ENCODE results near the gene IP6K1. TPM values are rescaled to one million over a fixed set of nuclear protein-coding genes. Genes with fewer than 3 reads are reported as not detected.
A peak's percentile ranks its signal among the peaks of the same experiment; 100 is the strongest.
"Not testable (repeated sequence)": the region's sequence is repeated elsewhere in the genome, so short reads cannot be mapped to it uniquely, and the experiment has no call there.

Gene IP6K1
- total RNA-seq, 2 experiments from 2014 or later, result 18.3 to 20.3 TPM

- not testable (repeated sequence) for H3K36me3 Mint-ChIP-seq (ENCODE audit: low read depth); H3K9me3 Mint-ChIP-seq; DNase-seq; H3K27me3 Mint-ChIP-seq (ENCODE audit: low read depth)
- Mint-ChIP-seq H3K27ac (peak overlapping the region; percentile 83), H3K4me3 (peak overlapping the region; percentile 97), H3K4me1 (ENCODE audit: low read depth) (peaks cover 31% of the 10 kb centered on the region)
- CTCF ChIA-PET, result interaction anchor here (0.7 kb wide), 1 partner anchor 149 kb away, joined by 3 read pairs; no protein-coding TSS in a partner anchor
- intact Hi-C loops (cut with micrococcal nuclease), result loop anchor here (1.0 to 5.0 kb wide), 2 partner anchors 14 to 34 kb away; partner anchors contain the start of genes APEH and GMPPB
Observed at GRCh38 chr3:49688338-49689045, 97.8 kb downstream of the IP6K1 start.

- DNase-seq; H3K9me3 Mint-ChIP-seq; H3K27me3 Mint-ChIP-seq (ENCODE audit: low read depth); H3K27ac Mint-ChIP-seq; H3K36me3 Mint-ChIP-seq (ENCODE audit: low read depth); CTCF ChIA-PET: not testable (repeated sequence)
- Mint-ChIP-seq H3K4me3 (peak overlapping the region; percentile 21), H3K4me1 (ENCODE audit: low read depth) (peaks cover 28% of the 10 kb centered on the region)
- intact Hi-C loops (cut with micrococcal nuclease), result loop anchor here (5.0 kb wide), 1 partner anchor 35 kb away; the partner anchor contains the start of gene GMPPB
Observed at GRCh38 chr3:49687424-49687795, 98.9 kb downstream of the IP6K1 start.

DNA sequence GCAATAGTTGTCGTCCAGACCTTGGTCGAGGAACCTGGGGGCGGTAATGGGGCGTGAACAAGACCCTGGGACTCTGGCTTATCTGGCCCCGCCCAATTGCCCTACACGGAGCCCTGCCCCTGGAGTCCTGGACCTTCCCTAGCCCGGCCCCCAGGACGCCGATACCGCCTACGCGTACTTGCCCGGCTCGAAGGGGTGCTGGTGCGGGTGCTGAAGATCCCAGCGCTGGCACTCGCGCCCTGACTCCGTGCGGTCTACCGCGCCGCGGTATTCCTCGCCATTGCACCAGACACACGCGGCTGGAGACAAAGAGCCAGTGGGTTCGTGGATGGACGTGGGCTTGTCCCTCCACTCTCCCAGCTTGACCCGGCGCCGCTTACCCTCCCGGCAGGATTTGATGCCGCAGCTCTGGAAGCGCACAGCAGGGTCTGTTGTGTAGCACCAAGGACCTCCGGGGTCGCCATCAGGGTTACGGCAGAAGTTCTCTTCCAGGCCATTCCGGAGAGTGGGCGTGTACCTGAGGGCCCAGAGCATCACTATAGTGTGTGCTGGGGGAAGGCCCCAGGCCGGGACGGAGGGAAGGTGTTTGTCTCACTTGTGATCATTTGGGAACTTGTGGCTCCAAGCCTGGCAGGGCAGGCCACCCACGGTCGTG is 99.4 kb downstream of the IP6K1 start:
- Mint-ChIP-seq H3K4me3 (peak overlapping the region; percentile 21), H3K4me1 (ENCODE audit: low read depth) (peaks cover 28% of the 10 kb centered on the region)
- CTCF ChIA-PET; H3K9me3 Mint-ChIP-seq; H3K27me3 Mint-ChIP-seq (ENCODE audit: low read depth); H3K36me3 Mint-ChIP-seq (ENCODE audit: low read depth); H3K27ac Mint-ChIP-seq: not testable (repeated sequence)
- peak; percentile 27 for DNase-seq
- intact Hi-C loops (cut with micrococcal nuclease), result loop anchor here (5.0 kb wide), 1 partner anchor 35 kb away; the partner anchor contains the start of gene GMPPB

GRCh38 chr3:49686346-49686745 is 100.0 kb downstream of the IP6K1 start:
- H3K4me3 Mint-ChIP-seq, result peak overlapping the region; percentile 41
- H3K36me3 Mint-ChIP-seq (ENCODE audit: low read depth); H3K27me3 Mint-ChIP-seq (ENCODE audit: low read depth); CTCF ChIA-PET; H3K9me3 Mint-ChIP-seq; H3K27ac Mint-ChIP-seq: not testable (repeated sequence)
- peak; percentile 22 for DNase-seq
- intact Hi-C loops (cut with micrococcal nuclease), result loop anchor here (5.0 kb wide), 1 partner anchor 36 kb away; the partner anchor contains the start of gene GMPPB
- peaks cover 28% of the 10 kb centered on the region for H3K4me1 Mint-ChIP-seq (ENCODE audit: low read depth)

- H3K4me3 Mint-ChIP-seq, result not testable (repeated sequence)
Observed at GRCh38 chr3:49685846-49686245, 100.5 kb downstream of the IP6K1 start.

GRCh38 chr3:49685103-49685502 is 101.2 kb downstream of the IP6K1 start:
- H3K36me3 Mint-ChIP-seq (ENCODE audit: low read depth); H3K4me3 Mint-ChIP-seq; H3K27me3 Mint-ChIP-seq (ENCODE audit: low read depth); DNase-seq; H3K9me3 Mint-ChIP-seq; H3K27ac Mint-ChIP-seq; CTCF ChIA-PET: not testable (repeated sequence)
- intact Hi-C loops (cut with micrococcal nuclease), result loop anchor here (5.0 kb wide), 1 partner anchor 37 kb away; the partner anchor contains the start of gene GMPPB
- peaks cover 16% of the 10 kb centered on the region for H3K4me1 Mint-ChIP-seq (ENCODE audit: low read depth)

More at GRCh38 chr3:49685846-49686245, 100.5 kb downstream of the IP6K1 start:
- intact Hi-C loops (cut with micrococcal nuclease), result loop anchor here (5.0 kb wide), 1 partner anchor 36 kb away; the partner anchor contains the start of gene GMPPB
- DNase-seq; H3K9me3 Mint-ChIP-seq; H3K36me3 Mint-ChIP-seq (ENCODE audit: low read depth); CTCF ChIA-PET; H3K27me3 Mint-ChIP-seq (ENCODE audit: low read depth); H3K27ac Mint-ChIP-seq: not testable (repeated sequence)
- H3K4me1 Mint-ChIP-seq (ENCODE audit: low read depth), result peaks cover 23% of the 10 kb centered on the region

DNA sequence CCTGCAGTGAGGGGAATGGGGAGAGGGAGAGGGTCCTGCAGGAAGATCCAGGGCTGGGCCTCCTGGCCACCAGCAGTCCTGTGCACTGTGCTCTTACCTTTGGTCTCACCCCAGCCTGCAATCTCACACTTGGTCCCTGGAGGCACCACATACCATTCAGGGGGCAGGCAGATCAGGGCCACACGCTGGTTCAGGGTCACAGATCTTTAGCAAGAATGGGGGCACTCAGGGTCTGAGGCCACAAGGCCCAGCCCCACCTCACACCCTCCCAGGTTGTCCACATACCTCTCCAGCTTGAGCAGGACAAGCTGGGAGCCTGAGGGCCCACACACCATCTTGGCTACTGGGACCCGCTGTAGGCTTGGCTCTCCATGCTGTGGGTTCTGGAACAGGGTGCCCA is 101.9 kb downstream of the IP6K1 start:
- peaks cover 15% of the 10 kb centered on the region for H3K4me1 Mint-ChIP-seq (ENCODE audit: low read depth)
- H3K9me3 Mint-ChIP-seq; H3K36me3 Mint-ChIP-seq (ENCODE audit: low read depth); DNase-seq; H3K27me3 Mint-ChIP-seq (ENCODE audit: low read depth); H3K4me3 Mint-ChIP-seq; H3K27ac Mint-ChIP-seq; CTCF ChIA-PET; intact Hi-C loops (cut with micrococcal nuclease): not testable (repeated sequence)

DNA sequence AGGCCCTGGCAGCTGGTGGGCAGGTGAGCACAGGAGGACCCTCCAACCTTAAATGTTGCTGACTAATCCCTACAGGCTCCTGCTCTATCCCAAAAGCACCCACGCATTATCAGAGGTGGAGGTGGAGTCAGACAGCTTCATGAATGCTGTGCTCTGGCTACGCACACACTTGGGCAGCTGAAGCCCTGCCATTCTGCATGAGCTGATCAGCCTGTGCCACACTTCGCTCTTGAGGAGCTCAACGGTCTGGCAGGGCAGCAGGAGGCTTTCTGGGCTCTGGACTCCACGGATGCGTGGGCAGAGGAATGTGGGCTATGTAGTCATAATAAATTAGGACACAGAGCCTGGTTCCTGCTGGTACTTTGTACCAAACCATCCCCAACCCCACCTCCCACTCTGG is 103.2 kb downstream of the IP6K1 start:
- Mint-ChIP-seq H3K4me1 (ENCODE audit: low read depth) (peaks cover 9% of the 10 kb centered on the region), H3K27me3 (ENCODE audit: low read depth) (peaks cover 4% of the 10 kb centered on the region), H3K27ac (no peak overlapping the region), H3K36me3 (ENCODE audit: low read depth) (peaks cover 10% of the 10 kb centered on the region), H3K4me3 (no peak overlapping the region), H3K9me3 (no peaks in the 10 kb centered on the region)
- intact Hi-C loops (cut with micrococcal nuclease), result no loop called here
- no peak for DNase-seq
- CTCF ChIA-PET, result no interaction called here

GRCh38 chr3:49681543-49681942 is 104.8 kb downstream of the IP6K1 start:
- DNase-seq, result no peak
- intact Hi-C loops (cut with micrococcal nuclease), result no loop called here
- no peak overlapping the region for H3K27ac Mint-ChIP-seq
- no peaks in the 10 kb centered on the region for H3K9me3 Mint-ChIP-seq
- H3K4me3 Mint-ChIP-seq, result no peak overlapping the region
- CTCF ChIA-PET, result no interaction called here
- H3K4me1 Mint-ChIP-seq (ENCODE audit: low read depth), result peaks cover 10% of the 10 kb centered on the region
- peaks cover 2% of the 10 kb centered on the region for H3K27me3 Mint-ChIP-seq (ENCODE audit: low read depth)
- peaks cover 15% of the 10 kb centered on the region for H3K36me3 Mint-ChIP-seq (ENCODE audit: low read depth)

- Mint-ChIP-seq H3K9me3 (no peaks in the 10 kb centered on the region), H3K4me3 (no peak overlapping the region), H3K27ac (no peak overlapping the region), H3K4me1 (ENCODE audit: low read depth) (peaks cover 12% of the 10 kb centered on the region), H3K36me3 (ENCODE audit: low read depth) (peaks cover 17% of the 10 kb centered on the region), H3K27me3 (ENCODE audit: low read depth) (peaks cover 2% of the 10 kb centered on the region)
- no peak for DNase-seq
- intact Hi-C loops (cut with micrococcal nuclease), result no loop called here
- CTCF ChIA-PET, result no interaction called here
Observed at GRCh38 chr3:49681232-49681522, 105.2 kb downstream of the IP6K1 start.

DNA sequence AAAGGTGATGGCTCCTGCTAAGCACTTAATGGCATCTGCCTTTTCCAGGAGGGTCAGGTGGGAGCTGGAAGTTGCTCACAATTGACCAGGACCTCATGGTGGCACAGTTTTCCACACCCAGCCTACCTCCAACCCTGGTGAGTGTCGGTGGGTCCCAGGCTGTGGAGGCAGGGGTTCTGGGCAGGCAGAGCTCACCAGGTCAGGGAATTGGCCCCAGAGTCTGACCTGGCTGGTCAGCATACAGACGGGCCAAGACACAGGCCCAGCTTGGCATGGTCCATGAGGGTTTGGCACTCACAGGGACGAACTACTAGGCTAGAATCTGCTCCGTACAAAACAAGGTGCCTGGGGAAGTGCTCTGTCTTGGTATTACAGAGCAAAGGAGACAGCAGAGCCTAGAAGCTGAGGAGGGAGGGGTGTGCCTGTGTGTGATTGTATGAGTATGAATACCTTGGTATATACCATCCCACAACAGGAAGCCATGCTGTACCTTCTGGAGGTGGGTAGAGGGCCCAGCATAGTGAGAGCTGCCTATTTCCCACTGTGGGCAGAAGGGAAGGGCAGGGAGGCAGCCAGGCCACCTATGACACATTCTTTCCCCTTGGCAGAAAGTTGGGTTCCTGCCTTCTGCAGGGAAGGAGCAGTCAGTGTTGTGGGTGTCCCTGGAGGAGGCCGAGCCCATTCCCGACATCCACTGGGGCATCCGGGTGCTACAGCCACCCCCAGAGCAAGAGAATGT is 105.7 kb downstream of the IP6K1 start:
- Mint-ChIP-seq H3K9me3 (no peaks in the 10 kb centered on the region), H3K4me1 (ENCODE audit: low read depth) (peaks cover 17% of the 10 kb centered on the region), H3K36me3 (ENCODE audit: low read depth) (peaks cover 20% of the 10 kb centered on the region), H3K27me3 (ENCODE audit: low read depth) (peaks cover 2% of the 10 kb centered on the region), H3K27ac (no peak overlapping the region), H3K4me3 (no peak overlapping the region)
- intact Hi-C loops (cut with micrococcal nuclease), result no loop called here
- CTCF ChIA-PET, result interaction anchor here (1.1 kb wide), 1 partner anchor 20 kb away, joined by 3 read pairs; no protein-coding TSS in a partner anchor
- no peak for DNase-seq

- H3K4me1 Mint-ChIP-seq (ENCODE audit: low read depth), result peaks cover 39% of the 10 kb centered on the region
- CTCF ChIA-PET, result interaction anchor here (1.3 kb wide), 1 partner anchor 136 kb away, joined by 5 read pairs; no protein-coding TSS in a partner anchor
- peak overlapping the region; percentile 39 for H3K4me3 Mint-ChIP-seq
- intact Hi-C loops (cut with micrococcal nuclease), result loop anchor here (2.0 to 10.0 kb wide), 2 partner anchors 49 to 381 kb away; no protein-coding TSS in a partner anchor
- H3K27ac Mint-ChIP-seq, result no peak overlapping the region
- no peaks in the 10 kb centered on the region for H3K9me3 Mint-ChIP-seq
- no peaks in the 10 kb centered on the region for H3K27me3 Mint-ChIP-seq (ENCODE audit: low read depth)
- DNase-seq, result no peak
- H3K36me3 Mint-ChIP-seq (ENCODE audit: low read depth), result peaks cover 19% of the 10 kb centered on the region
Observed at GRCh38 chr3:49675912-49676311, 110.4 kb downstream of the IP6K1 start.

Measured in activated naive CD4-positive, alpha-beta T cell treated with anti-CD3 and anti-CD28 coated beads for 36 hours (primary cell).